ENCODE data around the gene DCXR. TPM values are rescaled to one million over a fixed set of nuclear protein-coding genes. Genes with fewer than 3 reads are reported as not detected.

Gene DCXR
- total and polyA plus RNA-seq, 2 experiments from 2014 or later: 86.9 to 137 TPM

DNA sequence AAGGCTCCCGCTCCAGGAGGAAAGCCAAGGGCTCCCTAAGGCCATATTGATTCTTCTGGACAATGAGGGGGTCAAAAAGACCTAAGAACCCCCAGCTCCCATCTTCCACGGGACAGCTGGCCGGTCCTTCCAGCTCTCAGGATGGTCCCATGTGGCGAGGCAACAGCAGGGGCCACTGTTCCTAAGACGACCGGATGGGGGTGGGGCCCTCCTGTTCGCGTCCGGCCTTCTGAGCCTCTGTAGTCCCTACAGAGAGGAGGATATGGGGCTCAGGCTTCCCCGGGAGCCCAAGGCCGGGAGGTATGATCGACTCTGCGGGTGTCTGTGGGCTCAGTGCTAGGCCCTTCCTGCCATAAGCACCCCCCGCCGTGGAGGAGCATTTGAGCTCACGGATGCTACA is 6.0 kb upstream of the DCXR start (continued):
- TF ChIP-seq EZH2 (IDR thresholded peaks at IDR 0.05; ENCODE audit: low read depth, unreplicated experiment): no peak
- no peak for TF ChIP-seq NANOG (IDR thresholded peaks at IDR 0.05; ENCODE audit: borderline replicate concordance)
- TF ChIP-seq, protein P1, sequence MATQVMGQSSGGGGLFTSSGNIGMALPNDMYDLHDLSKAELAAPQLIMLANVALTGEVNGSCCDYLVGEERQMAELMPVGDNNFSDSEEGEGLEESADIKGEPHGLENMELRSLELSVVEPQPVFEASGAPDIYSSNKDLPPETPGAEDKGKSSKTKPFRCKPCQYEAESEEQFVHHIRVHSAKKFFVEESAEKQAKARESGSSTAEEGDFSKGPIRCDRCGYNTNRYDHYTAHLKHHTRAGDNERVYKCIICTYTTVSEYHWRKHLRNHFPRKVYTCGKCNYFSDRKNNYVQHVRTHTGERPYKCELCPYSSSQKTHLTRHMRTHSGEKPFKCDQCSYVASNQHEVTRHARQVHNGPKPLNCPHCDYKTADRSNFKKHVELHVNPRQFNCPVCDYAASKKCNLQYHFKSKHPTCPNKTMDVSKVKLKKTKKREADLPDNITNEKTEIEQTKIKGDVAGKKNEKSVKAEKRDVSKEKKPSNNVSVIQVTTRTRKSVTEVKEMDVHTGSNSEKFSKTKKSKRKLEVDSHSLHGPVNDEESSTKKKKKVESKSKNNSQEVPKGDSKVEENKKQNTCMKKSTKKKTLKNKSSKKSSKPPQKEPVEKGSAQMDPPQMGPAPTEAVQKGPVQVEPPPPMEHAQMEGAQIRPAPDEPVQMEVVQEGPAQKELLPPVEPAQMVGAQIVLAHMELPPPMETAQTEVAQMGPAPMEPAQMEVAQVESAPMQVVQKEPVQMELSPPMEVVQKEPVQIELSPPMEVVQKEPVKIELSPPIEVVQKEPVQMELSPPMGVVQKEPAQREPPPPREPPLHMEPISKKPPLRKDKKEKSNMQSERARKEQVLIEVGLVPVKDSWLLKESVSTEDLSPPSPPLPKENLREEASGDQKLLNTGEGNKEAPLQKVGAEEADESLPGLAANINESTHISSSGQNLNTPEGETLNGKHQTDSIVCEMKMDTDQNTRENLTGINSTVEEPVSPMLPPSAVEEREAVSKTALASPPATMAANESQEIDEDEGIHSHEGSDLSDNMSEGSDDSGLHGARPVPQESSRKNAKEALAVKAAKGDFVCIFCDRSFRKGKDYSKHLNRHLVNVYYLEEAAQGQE (IDR thresholded peaks at IDR 0.05; ENCODE audit: unreplicated experiment): no peak
- TF ChIP-seq EZH2phosphoT487 (IDR thresholded peaks at IDR 0.05; ENCODE audit: unreplicated experiment): no peak
- TF ChIP-seq JUNB (IDR thresholded peaks at IDR 0.05; ENCODE audit: unreplicated experiment): no peak
- TF ChIP-seq, protein P2, sequence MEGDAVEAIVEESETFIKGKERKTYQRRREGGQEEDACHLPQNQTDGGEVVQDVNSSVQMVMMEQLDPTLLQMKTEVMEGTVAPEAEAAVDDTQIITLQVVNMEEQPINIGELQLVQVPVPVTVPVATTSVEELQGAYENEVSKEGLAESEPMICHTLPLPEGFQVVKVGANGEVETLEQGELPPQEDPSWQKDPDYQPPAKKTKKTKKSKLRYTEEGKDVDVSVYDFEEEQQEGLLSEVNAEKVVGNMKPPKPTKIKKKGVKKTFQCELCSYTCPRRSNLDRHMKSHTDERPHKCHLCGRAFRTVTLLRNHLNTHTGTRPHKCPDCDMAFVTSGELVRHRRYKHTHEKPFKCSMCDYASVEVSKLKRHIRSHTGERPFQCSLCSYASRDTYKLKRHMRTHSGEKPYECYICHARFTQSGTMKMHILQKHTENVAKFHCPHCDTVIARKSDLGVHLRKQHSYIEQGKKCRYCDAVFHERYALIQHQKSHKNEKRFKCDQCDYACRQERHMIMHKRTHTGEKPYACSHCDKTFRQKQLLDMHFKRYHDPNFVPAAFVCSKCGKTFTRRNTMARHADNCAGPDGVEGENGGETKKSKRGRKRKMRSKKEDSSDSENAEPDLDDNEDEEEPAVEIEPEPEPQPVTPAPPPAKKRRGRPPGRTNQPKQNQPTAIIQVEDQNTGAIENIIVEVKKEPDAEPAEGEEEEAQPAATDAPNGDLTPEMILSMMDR (conservative IDR thresholded peaks at IDR 0.05; ENCODE audit: low read depth in 2 of 2): no peak
- no peak for TF ChIP-seq STAT1 (IDR thresholded peaks at IDR 0.05; ENCODE audit: unreplicated experiment)
- TF ChIP-seq CREB1 (CRISPR knock-in tag; IDR thresholded peaks at IDR 0.05; ENCODE audit: low read depth): no peak

DNA sequence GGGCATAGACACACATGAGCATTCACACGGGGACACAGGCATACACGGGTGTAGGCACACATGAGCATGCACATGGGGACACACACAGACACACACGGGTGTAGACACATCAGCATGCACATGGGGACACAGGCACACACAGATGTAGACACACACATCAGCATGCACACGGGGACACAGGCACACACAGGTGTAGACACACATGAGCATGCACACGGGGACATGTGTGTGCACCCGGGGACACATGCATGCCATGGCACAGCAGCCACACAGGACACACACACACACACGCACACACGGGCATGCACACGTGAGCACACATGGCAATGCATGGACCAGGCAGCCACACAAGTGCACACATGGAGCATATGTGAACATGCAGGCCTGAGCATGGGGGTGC is 5.2 kb upstream of the DCXR start:
- Mint-ChIP-seq H3K27ac (no peak overlapping the region), H3K4me1 (peaks cover 21% of the 10 kb centered on the region), H3K9me3 (no peaks in the 10 kb centered on the region; the same call in 2 of the 3 replicates), H3K36me3 (ENCODE audit: low read depth) (peaks cover 4% of the 10 kb centered on the region), H3K4me3 (no peak overlapping the region), H3K27me3 (ENCODE audit: insufficient read depth, low read depth, poor library complexity) (peaks cover 14% of the 10 kb centered on the region)
- Histone ChIP-seq H3K9me2 (ENCODE audit: insufficient read depth) (no peaks in the 10 kb centered on the region), H3K36me3 (ENCODE audit: insufficient read depth) (no peaks in the 10 kb centered on the region), H3K4me3 (no peak overlapping the region), H3K27me3 (ENCODE audit: insufficient read depth) (no peaks in the 10 kb centered on the region), H4K20me1 (replicated peaks; ENCODE audit: insufficient read depth) (no peaks in the 10 kb centered on the region), H2AFZ (no peak overlapping the region), H3K27ac (ENCODE audit: low read depth) (no peak overlapping the region), H3K79me2 (replicated peaks; ENCODE audit: insufficient read depth) (no peaks in the 10 kb centered on the region), H3K4me1 (ENCODE audit: insufficient read depth) (no peaks in the 10 kb centered on the region), H3F3A (replicated peaks; ENCODE audit: low read depth) (peaks cover 3% of the 10 kb centered on the region; the same call in 1 of the 2 replicates), H3K4me2 (no peak overlapping the region)
- DNase-seq (ENCODE audit: low spot score) (no peak), ATAC-seq (no peak)
- no peak for TF ChIP-seq STAT1 (IDR thresholded peaks at IDR 0.05; ENCODE audit: unreplicated experiment)
- no peak for TF ChIP-seq EZH2phosphoT487 (IDR thresholded peaks at IDR 0.05; ENCODE audit: unreplicated experiment)
- TF ChIP-seq CREB1 (CRISPR knock-in tag; IDR thresholded peaks at IDR 0.05; ENCODE audit: low read depth): no peak
- TF ChIP-seq, protein P3, sequence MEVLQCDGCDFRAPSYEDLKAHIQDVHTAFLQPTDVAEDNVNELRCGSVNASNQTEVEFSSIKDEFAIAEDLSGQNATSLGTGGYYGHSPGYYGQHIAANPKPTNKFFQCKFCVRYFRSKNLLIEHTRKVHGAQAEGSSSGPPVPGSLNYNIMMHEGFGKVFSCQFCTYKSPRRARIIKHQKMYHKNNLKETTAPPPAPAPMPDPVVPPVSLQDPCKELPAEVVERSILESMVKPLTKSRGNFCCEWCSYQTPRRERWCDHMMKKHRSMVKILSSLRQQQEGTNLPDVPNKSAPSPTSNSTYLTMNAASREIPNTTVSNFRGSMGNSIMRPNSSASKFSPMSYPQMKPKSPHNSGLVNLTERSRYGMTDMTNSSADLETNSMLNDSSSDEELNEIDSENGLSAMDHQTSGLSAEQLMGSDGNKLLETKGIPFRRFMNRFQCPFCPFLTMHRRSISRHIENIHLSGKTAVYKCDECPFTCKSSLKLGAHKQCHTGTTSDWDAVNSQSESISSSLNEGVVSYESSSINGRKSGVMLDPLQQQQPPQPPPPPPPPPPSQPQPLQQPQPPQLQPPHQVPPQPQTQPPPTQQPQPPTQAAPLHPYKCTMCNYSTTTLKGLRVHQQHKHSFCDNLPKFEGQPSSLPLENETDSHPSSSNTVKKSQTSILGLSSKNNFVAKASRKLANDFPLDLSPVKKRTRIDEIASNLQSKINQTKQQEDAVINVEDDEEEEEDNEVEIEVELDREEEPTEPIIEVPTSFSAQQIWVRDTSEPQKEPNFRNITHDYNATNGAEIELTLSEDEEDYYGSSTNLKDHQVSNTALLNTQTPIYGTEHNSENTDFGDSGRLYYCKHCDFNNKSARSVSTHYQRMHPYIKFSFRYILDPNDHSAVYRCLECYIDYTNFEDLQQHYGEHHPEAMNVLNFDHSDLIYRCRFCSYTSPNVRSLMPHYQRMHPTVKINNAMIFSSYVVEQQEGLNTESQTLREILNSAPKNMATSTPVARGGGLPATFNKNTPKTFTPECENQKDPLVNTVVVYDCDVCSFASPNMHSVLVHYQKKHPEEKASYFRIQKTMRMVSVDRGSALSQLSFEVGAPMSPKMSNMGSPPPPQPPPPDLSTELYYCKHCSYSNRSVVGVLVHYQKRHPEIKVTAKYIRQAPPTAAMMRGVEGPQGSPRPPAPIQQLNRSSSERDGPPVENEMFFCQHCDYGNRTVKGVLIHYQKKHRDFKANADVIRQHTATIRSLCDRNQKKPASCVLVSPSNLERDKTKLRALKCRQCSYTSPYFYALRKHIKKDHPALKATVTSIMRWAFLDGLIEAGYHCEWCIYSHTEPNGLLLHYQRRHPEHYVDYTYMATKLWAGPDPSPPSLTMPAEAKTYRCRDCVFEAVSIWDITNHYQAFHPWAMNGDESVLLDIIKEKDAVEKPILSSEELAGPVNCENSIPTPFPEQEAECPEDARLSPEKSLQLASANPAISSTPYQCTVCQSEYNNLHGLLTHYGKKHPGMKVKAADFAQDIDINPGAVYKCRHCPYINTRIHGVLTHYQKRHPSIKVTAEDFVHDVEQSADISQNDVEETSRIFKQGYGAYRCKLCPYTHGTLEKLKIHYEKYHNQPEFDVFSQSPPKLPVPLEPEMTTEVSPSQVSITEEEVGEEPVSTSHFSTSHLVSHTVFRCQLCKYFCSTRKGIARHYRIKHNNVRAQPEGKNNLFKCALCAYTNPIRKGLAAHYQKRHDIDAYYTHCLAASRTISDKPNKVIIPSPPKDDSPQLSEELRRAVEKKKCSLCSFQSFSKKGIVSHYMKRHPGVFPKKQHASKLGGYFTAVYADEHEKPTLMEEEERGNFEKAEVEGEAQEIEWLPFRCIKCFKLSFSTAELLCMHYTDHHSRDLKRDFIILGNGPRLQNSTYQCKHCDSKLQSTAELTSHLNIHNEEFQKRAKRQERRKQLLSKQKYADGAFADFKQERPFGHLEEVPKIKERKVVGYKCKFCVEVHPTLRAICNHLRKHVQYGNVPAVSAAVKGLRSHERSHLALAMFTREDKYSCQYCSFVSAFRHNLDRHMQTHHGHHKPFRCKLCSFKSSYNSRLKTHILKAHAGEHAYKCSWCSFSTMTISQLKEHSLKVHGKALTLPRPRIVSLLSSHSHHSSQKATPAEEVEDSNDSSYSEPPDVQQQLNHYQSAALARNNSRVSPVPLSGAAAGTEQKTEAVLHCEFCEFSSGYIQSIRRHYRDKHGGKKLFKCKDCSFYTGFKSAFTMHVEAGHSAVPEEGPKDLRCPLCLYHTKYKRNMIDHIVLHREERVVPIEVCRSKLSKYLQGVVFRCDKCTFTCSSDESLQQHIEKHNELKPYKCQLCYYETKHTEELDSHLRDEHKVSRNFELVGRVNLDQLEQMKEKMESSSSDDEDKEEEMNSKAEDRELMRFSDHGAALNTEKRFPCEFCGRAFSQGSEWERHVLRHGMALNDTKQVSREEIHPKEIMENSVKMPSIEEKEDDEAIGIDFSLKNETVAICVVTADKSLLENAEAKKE (CRISPR knock-in tag; IDR thresholded peaks at IDR 0.05): no peak
- TF ChIP-seq ZNF331 (CRISPR knock-in tag; IDR thresholded peaks at IDR 0.05; ENCODE audit: low read depth): no peak
- TF ChIP-seq, protein P4, sequence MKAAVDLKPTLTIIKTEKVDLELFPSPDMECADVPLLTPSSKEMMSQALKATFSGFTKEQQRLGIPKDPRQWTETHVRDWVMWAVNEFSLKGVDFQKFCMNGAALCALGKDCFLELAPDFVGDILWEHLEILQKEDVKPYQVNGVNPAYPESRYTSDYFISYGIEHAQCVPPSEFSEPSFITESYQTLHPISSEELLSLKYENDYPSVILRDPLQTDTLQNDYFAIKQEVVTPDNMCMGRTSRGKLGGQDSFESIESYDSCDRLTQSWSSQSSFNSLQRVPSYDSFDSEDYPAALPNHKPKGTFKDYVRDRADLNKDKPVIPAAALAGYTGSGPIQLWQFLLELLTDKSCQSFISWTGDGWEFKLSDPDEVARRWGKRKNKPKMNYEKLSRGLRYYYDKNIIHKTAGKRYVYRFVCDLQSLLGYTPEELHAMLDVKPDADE (IDR thresholded peaks at IDR 0.05): no peak
- no peak for TF ChIP-seq ZNF114 (CRISPR knock-in tag; IDR thresholded peaks at IDR 0.05)
- TF ChIP-seq JUNB (IDR thresholded peaks at IDR 0.05; ENCODE audit: unreplicated experiment): no peak

Measured in GM23338 (cell line).